SK-N-SH treated with all-trans-retinoic acid at 6 μM for 48 hours (cell line): ENCODE data around the gene HBG2.

ENCODE experiments used
- RARB ChIP-seq: fragments of 250-450 bp; sonication (Bioruptor Pico); IDR thresholded peaks from 2 replicates; pipeline ENCODE4 v1.8.0; 2021; ENCODE audit warnings: mild to moderate bottlenecking, moderate library complexity
- TCF4 ChIP-seq: fragments of 250-450 bp; sonication (Bioruptor Pico); IDR thresholded peaks from 2 replicates; pipeline ENCODE4 v1.8.0; 2021; ENCODE audit warnings: mild to moderate bottlenecking, moderate library complexity, borderline replicate concordance
- ZFP3 ChIP-seq: fragments of 250-450 bp; sonication (Bioruptor Pico); IDR thresholded peaks from 2 replicates; pipeline ENCODE4 v1.5.0; 2020; ENCODE audit warnings: mild to moderate bottlenecking, moderate library complexity

DNA sequence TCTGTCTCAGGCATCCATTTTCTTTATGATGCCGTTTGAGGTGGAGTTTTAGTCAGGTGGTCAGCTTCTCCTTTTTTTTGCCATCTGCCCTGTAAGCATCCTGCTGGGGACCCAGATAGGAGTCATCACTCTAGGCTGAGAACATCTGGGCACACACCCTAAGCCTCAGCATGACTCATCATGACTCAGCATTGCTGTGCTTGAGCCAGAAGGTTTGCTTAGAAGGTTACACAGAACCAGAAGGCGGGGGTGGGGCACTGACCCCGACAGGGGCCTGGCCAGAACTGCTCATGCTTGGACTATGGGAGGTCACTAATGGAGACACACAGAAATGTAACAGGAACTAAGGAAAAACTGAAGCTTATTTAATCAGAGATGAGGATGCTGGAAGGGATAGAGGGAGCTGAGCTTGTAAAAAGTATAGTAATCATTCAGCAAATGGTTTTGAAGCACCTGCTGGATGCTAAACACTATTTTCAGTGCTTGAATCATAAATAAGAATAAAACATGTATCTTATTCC, 26.1 kb upstream of the HBG2 start:
- no peak for TF ChIP-seq RARB
- TF ChIP-seq TCF4 (CRISPR knock-in tag) = no peak
- no peak for TF ChIP-seq ZFP3 (CRISPR knock-in tag)
